ENCODE data around the gene FIGLA.

FIGLA gene

DNA sequence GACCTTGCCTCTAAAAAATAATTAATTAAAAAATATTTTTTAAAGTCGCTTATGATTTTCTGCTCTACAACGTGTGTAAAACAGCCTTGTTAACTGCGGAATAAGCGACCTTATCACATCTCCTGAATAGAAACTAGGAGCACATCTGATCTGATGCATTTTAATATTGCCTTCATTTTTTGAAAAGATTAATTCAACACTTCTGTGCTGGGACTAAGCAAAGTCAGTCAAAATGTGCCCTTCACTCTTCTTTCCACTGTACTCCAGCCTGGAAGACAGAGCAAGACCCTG is 17.3 kb upstream of the FIGLA start:
- DNase-seq = no peak

DNA sequence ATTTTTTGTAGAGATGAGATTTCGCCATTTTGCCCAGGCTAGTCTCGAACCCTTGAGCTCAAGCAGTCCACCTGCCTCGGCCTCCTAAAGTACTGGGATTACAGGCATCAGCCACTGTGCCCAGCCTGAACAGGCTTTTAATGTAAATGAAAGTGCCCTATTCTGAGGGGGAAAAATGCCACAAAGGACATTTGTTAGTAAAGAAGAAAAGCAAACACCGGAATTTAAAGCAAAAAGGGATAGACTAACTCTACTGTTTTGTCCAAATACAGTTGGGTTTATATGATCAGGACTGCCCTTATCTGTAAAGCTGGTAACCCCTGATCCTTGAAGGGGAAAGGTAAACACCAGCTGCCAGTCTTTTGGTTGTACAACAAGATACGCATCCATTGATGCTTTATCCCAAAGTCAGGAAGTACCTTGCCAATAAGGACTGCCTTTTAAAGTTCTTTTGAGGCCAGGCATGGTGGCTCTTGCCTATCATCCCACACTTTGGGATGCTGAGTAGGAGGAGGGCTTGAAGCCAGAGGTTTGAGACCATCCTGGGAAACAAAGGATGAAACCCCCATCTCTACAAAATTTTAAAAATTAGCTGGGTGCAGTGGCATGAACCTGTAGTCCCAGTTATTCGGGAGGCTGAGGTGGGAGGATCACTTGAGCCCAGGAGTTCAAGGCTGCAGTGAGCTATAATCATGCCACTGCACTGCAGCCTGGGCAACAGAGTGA is 16.8 kb upstream of the FIGLA start:
- no peak for DNase-seq

DNA sequence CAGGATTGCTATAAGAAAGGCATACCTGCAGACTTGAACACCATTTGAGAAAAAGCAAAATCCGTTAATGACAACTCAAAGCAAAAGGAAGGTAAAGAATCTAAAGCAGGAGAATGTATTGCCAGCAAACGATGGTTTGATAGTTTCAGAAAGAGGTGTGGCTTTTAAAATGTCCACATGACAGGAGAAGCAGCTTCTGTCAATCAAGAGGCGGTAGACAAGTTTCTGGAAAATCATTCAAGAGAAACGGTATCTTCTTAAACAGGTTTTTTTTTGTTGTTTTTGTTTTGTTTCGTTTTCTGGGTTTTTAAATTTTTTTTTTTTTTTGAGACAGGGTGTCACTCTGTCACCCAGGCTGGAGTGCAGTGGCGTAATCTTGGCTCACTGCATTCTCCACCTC is 16.2 kb upstream of the FIGLA start:
- DNase-seq = no peak

DNA sequence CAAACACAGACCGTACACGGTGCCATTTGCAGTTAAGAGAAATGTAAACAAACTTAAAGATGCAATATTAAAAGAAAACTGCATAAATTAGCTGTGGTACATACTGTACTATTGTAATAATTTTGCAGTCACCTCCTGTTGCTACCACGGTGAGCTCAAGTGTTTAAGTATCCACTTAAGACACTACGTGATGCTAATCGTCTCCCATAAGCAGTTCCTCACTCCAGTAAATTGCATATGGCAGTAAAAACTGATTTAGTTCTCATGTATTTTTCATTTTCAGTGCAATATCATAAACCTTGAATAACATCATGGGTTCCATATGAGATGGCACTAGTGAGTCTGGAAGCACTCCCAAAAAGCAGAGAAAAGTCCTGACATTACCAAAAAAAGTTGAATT is 15.6 kb upstream of the FIGLA start:
- DNase-seq = no peak

DNA sequence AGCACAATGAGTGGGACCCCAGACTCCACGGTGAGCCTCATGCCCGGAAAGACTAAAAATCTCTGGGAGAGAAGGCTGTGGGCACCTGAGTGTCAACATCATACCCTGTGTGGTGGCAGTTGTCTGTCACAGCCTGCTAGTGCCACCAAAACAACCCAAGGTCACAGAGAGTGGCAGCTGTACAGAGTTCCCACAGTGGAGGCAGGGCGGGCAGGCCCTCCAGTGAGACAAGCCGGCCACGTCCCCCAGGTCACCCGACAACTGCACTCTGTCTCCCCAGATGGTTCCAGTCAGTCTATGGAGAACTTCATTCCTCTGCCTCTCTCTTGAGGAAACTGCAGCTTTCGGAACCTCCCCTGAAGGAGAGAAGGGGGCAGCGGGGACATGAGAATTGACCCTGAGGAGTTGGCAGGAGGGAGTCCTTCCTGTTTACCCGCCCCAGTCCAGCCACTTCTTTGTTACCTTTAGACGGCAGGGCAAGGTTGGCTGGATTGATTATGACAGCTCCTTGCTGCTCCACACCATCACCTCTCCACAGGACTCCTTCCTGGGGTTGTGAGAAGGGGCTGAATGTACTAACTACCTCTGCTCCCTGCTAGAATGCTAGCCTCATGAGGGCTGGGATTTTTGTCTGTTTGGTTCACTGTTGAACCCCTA is 11.3 kb upstream of the FIGLA start:
- DNase-seq = no peak

DNA sequence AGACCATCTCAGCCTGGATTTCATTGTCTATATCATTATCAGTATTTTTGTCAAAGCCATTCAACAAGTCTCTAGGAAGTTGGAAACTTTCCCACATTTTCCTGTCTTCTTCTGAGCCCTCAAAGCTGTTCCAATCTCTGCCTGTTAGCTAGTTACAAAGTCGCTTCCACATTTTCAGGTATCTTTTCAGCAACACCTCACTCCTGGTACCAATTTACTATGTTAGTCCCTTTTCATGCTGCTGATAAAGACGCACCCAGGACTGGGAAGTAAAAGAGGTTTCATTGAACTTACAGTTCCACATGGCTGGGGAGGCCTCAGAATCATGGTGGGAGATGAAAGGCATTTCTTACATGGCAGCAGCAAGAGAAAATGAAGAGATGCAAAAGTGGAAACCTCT is 9.3 kb upstream of the FIGLA start:
- no peak for DNase-seq

DNA sequence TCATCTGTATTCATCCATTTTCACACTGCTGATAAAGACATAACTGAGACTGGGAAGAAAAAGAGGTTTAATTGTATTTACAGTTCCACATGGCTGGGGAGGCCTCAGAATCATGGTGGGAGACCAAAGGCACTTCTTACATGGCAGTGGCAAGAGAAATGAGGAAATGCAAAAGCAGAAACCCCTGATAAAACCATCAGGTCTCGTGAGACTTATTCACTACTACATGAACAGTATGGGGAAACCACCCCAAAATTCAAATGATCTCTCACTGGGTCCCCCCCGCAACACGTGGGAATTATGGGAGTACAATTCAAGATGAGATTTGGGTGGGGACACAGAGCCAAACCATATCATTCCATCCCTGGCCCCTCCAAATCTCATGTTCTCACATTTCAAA is 7.6 kb upstream of the FIGLA start:
- DNase-seq = peak; percentile 32 to 70 (median 62)

DNA sequence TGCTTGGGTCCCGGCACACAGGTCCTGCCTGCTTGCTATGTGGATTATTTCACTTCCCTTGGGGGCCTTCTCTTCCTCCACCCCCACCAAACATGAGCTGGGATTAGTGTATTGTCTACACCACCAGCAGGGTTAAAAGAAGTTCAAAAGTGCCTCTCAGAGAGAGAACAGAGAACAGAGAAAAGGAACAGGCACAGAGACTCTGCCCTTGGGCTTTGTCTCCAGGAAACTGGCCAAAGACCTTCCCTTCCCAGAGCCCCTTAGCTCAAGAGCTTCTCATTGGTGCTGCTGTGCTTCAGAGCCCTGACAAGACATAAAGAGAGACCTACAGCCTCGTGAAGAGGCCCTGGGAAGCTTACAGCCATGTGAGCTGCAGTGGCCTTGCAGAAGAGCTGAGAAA is 7.1 kb upstream of the FIGLA start:
- DNase-seq = no peak

DNA sequence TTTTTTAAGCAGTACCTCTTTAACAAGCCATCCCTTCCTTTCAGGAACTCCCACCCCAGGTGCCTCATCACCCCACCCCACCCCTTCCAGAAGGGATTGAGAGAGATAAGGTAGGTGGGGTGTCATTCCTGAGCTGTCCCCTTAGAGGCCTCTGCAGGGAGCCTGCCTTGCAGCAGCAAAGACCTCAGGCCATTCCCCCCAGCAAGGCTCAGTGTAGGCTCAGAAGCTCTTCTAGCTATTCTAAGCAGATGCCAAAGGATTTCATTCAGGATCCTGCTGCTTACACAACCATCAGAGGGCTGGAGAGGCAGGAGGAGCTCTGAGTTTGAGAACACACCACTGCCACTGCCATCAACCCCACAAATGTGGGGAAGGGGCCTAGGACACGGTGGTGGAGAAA is 5.8 kb upstream of the FIGLA start:
- no peak for DNase-seq

DNA sequence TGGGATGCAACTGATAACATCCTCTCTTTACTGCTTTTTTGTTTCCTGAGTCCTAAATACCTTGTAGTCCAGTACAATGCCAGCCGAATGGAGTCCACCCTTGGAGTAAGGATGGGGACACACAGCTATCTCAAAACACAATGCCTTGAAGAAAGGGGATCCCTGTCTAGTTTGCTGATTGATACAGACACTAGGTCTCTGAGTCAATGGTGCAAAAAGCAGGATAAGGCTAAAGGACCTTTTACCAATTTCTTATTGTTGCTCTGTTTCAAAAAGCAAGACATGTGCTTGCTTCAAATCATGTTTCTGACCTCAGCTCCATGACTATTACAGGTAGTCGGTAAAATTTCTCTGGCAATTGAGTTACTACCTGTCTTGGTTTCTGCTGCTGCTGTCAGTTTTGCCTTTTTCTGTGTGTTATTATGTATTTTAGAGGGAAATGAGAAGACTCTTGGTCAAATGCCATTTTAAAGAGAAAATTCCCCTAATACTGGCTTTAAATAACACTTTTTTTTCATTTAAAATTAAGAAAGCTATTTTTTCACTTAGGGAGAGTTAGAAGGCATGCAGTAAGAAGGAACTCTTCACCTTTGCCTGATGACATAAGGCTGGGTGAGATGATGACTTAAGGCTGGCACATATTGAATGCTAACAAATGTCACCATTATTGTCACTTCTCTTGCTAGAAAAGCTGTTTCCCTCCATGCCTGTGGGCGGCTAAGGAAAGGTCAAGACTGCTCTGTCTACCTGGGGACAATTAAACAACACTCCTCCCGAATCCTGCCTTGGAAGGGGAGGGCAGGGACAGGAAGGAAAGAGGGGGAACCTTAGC is 4.9 kb upstream of the FIGLA start:
- DNase-seq = no peak

DNA sequence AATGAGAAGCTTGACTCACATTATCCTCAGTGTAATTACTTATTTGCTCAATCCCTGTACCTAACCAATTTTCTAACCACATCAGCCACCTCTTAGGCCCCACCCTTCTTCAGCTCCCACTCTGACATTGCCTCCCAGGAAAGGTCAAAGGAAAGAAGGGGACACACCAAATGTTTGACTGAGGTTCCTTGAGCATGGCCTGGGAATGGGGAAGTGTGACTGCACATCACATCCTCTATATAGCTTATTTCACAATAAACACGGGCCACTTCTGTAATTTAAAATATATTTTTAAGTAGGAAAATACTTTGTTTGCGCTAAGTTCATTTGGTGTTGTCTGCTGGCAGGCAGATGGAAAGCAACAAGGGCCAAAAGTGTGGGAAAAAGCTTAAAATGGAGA is 3.0 kb upstream of the FIGLA start:
- peak; percentile 66 to 84 (median 83) for DNase-seq

DNA sequence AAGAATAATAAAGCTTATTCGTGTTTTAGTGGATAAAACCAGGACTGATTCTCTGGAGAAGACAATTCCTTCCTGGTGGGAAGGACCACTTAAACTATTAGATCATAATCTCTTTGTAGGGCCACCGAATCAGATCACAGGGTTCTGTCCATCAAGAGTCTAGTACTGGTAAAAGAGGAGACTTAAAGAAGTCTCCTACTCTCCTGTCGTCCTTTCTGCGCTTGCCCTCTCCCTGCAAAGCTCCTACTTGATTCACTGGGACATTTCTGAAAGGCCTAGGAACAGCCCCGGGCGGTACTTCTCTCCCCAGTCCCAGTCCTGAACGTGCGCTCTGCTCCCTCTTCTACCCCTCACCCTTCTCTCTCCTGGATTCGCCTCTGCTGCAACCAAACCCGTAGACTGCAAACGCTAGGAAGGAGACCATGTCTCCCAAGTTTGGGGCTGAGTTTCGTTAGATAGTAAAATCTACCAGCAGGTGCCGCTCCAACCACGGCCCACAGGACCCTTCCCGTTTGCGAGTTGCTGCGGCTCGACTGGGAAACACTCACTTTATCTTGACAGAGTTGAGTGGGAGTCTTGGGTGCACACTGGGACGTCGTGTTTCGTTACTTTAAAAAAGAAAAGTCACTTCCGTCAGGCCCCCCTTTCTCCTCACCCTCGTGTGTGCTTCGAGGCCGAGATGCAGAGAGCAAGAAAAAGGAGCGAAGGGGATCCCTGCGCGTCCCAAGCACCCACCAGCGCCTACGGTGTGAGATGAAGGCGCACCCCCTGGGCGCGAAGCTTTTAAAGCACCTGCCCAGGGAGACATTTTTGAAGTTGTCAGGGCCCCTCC is 923 bp downstream of the FIGLA start:
- DNase-seq = peak; percentile 81 to 90 (median 88)

DNA sequence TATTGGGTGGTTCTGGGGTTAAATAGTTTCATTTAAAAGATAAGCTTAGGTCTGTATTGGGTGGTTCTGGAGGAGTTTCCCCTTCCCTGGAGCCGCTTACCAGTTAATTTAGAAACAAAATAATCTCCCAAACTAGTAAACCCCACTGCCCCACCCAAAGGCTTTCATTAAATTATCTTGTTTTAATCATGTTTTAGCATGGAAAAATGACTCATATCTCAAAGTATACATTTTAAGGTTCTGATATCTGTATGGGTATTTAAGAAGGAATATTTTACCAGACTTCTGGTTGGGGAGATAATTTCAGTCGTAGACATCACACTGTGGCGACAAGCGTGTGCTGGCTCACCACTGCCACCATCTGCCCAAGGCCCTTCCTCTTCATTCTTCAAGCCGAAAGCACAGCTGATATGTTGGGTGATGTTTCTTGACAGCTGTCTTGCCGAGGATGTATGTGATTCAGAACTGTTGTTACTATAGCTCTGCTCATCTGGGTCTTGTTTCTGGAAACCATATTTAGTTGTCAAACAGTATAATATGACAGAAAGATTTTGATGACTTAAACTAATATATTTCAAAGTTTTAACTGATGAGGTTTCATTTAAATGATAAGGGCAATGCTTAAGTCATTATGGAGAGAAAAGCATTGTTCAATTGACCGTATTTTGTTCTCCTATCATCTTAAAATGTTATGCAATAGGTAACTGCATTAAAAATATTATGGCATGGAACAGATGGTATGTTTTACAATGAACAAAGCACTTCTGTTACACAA is 5.1 kb downstream of the FIGLA start:
- peak; percentile 64 to 69 (median 67) for DNase-seq

DNA sequence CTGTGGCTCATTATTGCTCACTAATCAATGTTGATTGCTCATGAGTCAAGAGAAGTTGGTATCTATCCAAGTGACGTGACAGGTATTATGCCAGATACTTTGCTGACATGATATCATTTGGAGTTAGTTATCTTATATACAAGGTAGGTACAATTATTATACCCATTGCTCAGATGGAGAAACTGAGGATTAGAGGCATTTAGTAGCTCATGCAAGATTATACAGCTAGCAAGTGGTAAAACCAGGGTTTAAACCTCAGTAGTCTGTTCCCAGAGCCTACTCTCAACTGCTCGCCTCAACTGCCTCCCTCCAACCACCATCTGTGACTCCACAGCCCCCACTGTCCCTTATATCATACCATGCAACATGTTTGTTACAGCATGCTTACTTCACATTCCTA is 6.1 kb downstream of the FIGLA start:
- DNase-seq = no peak

DNA sequence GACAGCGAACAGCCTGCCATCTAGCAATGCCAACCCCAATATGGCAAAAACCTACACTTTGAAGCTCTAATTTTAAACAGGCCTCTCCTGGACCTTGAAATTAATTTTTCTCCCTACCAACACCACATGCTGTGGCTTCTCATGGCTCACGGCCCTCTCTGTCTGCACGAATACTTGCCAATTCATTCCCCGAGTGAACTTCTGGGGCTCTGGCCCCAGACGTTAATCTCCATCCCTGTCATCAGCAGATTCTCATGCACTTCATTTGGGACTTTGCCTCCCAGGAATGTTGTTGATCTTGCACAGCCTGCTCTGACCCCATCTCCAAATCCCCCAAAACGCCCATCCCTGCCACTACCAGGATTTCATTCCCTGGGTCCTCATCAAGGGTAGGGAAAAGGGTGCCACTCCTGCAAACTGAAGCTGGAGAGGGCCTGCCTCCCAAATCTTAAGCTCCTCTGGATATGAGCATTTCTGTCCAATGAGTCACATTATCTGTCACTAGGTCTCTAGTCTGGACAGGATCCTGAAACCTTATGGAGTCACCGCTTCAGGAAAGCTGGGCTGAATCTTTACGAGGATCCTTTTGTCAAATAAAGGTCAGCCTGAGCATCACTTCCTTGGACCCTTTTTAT is 10.4 kb downstream of the FIGLA start:
- no peak for DNase-seq

DNA sequence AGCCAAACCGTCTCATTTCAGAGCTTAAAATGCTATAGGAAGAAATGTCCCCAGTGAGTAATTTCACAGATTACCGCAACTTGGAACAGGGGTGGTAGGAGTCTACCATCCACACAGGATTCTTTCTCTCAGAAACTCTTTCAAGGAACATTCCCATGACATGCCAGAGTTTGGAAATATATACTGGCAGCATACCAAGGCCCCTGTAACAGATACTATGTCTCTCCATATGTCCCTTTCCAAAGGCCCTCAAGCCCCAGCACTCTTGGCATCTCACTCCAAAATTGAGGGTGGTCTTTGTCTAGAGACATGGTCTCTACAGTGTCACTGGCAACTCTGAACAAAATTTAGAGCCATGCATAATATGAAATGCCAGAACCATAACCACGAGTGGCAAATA is 11.0 kb downstream of the FIGLA start:
- DNase-seq = no peak

DNA sequence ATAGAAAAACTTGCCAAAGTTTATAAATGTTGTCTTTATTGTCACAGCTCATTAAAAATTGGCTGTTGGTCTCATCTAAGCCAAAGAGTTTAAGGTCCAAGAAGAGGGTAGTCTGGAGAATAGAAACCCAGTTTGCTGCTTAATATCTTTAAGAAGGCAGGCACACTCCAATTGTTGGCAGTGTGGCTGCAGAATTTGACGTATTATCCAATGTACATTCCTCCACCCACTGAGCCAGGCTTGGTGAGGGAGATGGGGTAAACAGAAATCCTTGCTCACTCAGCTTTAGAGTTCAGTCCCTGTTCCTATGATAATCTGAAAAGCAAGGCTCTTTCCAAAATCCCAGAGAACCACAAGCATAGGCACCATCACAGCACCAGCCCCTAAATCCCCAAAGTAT is 11.8 kb downstream of the FIGLA start:
- no peak for DNase-seq

DNA sequence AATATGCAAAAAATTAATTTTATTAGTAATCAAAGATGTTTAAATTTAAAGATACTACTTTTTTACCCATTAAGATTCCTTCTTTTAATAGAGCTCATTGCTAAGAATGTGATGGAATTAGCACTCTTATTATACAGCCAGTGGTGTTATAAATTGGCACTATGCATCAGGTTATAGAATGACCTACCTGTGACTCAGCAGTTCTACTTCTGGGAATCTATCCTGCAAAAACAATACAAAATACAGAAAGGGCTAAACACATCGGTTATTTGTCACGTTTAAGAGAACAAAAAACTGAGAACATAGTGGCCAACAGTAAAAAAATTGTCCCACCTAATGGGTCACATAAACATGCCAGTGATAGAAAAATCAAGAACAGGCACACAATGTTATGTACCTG is 13.0 kb downstream of the FIGLA start:
- no peak for DNase-seq

DNA sequence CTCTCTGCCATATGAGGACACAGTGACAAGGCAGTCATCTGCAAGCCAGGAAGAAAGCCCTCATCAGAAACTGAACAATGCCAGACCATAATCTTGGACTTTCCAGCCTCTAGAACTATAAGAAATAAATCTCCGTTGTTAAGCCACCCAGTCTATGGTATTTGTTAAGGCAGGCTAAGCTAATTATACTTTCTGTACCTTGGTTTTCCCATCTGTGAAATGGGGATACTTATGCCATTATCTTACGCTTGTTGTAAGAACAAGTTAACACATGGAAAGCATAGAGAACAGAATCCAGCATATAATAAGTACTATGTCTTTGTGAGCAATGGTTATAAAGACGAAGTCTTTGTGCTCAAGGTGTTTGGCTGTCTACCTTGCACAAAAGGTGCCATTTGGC is 14.2 kb downstream of the FIGLA start:
- peak in 2 of 3 donors; percentile 13 to 36 for DNase-seq

DNA sequence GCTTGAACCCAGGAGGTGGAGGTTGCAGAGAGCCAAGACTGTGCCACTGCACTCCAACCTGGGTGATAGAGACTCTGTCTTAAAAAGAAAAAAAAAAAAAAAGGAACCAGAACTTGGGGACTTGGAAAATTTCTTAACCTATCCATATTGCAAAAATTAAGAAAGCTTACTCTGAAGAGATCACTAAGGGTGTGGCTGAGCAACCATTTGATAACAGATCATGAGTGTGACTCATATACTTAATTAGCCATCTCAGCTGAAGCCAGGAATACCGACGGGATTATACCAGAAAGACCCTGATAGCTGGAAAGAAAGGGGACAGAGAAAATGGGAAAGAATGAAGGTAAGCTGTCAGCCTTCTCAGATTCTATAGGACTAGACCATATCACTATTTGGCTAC is 15.3 kb downstream of the FIGLA start:
- DNase-seq = peak in 2 of 3 donors; percentile 9 to 25

DNA sequence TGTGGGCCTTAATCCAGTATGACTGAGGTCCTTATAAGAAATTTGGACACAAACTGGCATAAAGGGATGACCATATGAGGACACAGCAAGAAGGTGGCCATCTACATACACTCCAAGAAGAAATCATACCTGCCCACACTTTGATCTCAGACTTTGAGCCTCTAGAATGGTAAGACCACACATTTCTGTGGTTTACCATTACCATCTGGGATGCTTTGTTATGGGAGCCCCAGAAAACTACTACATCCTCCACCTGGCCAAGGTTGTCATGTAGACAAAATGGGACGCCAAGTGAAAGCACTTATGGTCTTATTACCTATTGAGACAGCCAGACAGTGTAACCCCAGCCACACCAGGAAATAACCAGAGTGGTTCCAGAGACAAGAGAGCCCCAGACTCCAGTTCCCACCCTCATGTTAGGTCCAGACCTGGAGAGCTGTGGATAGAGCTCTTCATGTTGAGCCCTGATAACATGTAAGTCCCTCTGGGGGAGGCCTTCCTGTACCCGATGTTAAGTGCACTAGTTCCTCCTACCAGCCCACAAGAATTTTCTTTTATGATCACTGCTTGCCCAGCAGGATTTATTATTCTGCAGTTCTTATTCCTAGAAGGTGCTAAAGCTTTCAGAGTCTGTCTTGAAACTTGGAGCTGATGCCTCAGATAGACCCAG is 17.8 kb downstream of the FIGLA start:
- no peak for DNase-seq

Measured in suppressor macrophage treated with lipopolysaccharide for 1 hour (primary cell).